ENCODE results near the gene IFNA17. TPM values are rescaled to one million over a fixed set of nuclear protein-coding genes. Genes with fewer than 3 reads are reported as not detected.

The IFNA17 gene
- total RNA-seq, 1 experiment from 2014 or later, result not detected

GRCh38 chr9:21251190-21251589 is 23.2 kb upstream of the IFNA17 start:
- no peaks in the 10 kb centered on the region for H3K4me1 ChIP-seq (ENCODE audit: insufficient read depth, low read length)
- H3K27me3 Mint-ChIP-seq (ENCODE audit: low read depth), result peaks cover 23% of the 10 kb centered on the region
- no CpG with 5 or more reads among the region's 1 CpG for WGBS (ENCODE audit: extremely low coverage, insufficient read length, low lambda C conversion rate)
- no peak overlapping the region for H3K23ac ChIP-seq (ENCODE audit: insufficient read length, low read depth, low read length)
- H3K56ac ChIP-seq (ENCODE audit: insufficient read length, low read depth, low read length), result no peak overlapping the region
- H4K8ac ChIP-seq (replicated peaks; ENCODE audit: insufficient read length, low read depth, low read length), result no peak overlapping the region
- no peak overlapping the region for H2BK12ac ChIP-seq (ENCODE audit: insufficient read length, low read depth, low read length)
- H3K4me2 ChIP-seq (ENCODE audit: insufficient read depth, insufficient read length, low read length), result no peak overlapping the region
- no peaks in the 10 kb centered on the region for H3K9me3 ChIP-seq (ENCODE audit: control insufficient read depth, low read depth, low read length)
- TF ChIP-seq CTCF (conservative IDR thresholded peaks at IDR 0.05), result no peak
- H2BK5ac ChIP-seq (ENCODE audit: insufficient read length, low read length), result no peak overlapping the region
- H4K91ac ChIP-seq (ENCODE audit: insufficient read length, low read depth, low read length), result no peak overlapping the region
- no peaks in the 10 kb centered on the region for H3K79me2 ChIP-seq (ENCODE audit: insufficient read depth, low read length)
- H2BK15ac ChIP-seq (ENCODE audit: low read depth, low read length), result no peak overlapping the region
- no peak overlapping the region for H2BK120ac ChIP-seq (ENCODE audit: low read depth, low read length, poor library complexity, severe bottlenecking)
- no peak overlapping the region for H3K27ac ChIP-seq (ENCODE audit: insufficient read length, low read depth, low read length)
- H3K9ac ChIP-seq (ENCODE audit: extremely low read depth, insufficient read length, low read length), result no peak overlapping the region
- H2AK5ac ChIP-seq (ENCODE audit: insufficient read length, low read length), result no peak overlapping the region
- no peak overlapping the region for H3K18ac ChIP-seq (ENCODE audit: insufficient read length, low read depth, low read length)
- no peak overlapping the region for H3K4me3 Mint-ChIP-seq
- H3T11ph ChIP-seq (ENCODE audit: low read length), result no peak overlapping the region
- H2BK20ac ChIP-seq (ENCODE audit: low read depth, low read length, poor library complexity, severe bottlenecking), result no peak overlapping the region
- no peaks in the 10 kb centered on the region for H3K27me3 ChIP-seq (ENCODE audit: insufficient read depth, low read length)
- no peak overlapping the region for H3K14ac ChIP-seq (ENCODE audit: insufficient read depth, low read length)
- H4K20me1 ChIP-seq (ENCODE audit: control insufficient read depth, insufficient read depth, insufficient read length), result no peaks in the 10 kb centered on the region
- no peak for DNase-seq
- H4K5ac ChIP-seq (ENCODE audit: insufficient read length, low read depth, low read length), result no peak overlapping the region
- H3K36me3 Mint-ChIP-seq (ENCODE audit: insufficient read depth in 1 of 3, low read depth in 3 of 3), result no peaks in the 10 kb centered on the region
- H3K79me1 ChIP-seq (ENCODE audit: insufficient read depth, low read depth, low read length, poor library complexity, severe bottlenecking), result no peaks in the 10 kb centered on the region
- H2AFZ ChIP-seq (ENCODE audit: low read length), result no peak overlapping the region
- no peaks in the 10 kb centered on the region for H3K9me3 Mint-ChIP-seq
- no peaks in the 10 kb centered on the region for H3K23me2 ChIP-seq (ENCODE audit: insufficient read length, low read depth, low read length, poor library complexity, severe bottlenecking)
- H3K27ac Mint-ChIP-seq, result peak overlapping the region in 1 of 3 experiments; percentile 6; a peak in 1 of 7 replicates
- H3K4me1 Mint-ChIP-seq, result peaks cover 16 to 17% of the 10 kb centered on the region in 2 experiments
- no peak overlapping the region for H3K4ac ChIP-seq (ENCODE audit: low read depth, low read length)
